Spleen (tissue), 7 donors: ENCODE results near the gene PODXL.

ENCODE experiments used
- POLR2A ChIP-seq, 3 donors: fragments of 450-650 bp; IDR thresholded peaks; one replicate each; pipeline ENCODE4 v1.5.1; 2017; ENCODE audit warnings: antibody characterized with exemption in 3 of 3, mild to moderate bottlenecking in 1 of 3
- POLR2AphosphoS5 ChIP-seq, 3 donors: sonication (generic); formaldehyde crosslinking; IDR thresholded peaks; one replicate each; pipeline ENCODE4 v1.5.1; 2017; ENCODE audit warnings: antibody characterized with exemption in 3 of 3
- TF ChIP-seq, protein P1 (sequence below), 11 experiments: fragments of 200-600 bp in 7 of 11; fragments of 450-650 bp in 4 of 11; sonication (generic) in 4 of 11; IDR thresholded peaks in 8 of 11; conservative IDR thresholded peaks in 3 of 11; 1 replicate in 7 of 11; 2 replicates in 4 of 11; pipeline versions ENCODE4 v1.4.0 to v1.8.0; 2016 to 2021; ENCODE audit warnings: antibody characterized with exemption in 11 of 11, inconsistent platforms in 4 of 11, mild to moderate bottlenecking in 1 of 11
- donor health status: DM: no; HTN: no; CAD: no; lungs with moderate emphysema.
- donor health status: DM: no; HTN: no; CAD: no.
- donor health status: DM: no; HTN: no; CAD: no.

DNA sequence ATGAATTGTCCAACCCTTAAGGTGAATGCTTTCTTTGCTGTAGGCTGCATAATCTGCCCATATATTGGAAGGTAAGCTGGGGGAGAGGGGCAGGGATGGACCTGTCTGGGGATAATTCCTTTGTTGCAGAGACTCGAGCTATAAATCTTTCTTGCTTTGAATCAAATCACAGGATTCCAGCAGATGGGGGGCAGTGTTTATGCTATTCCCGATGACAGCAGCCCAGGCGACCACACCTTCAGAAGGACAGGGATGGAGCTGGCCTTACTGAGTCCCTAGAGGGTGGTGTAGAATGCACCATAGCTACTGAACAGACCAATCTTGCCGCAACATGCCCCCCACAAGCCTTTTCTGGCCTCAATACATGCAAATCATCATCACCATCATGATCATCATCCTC lies 2.5 kb downstream of the PODXL start:
- TF ChIP-seq POLR2A (IDR thresholded peaks at IDR 0.05) (no peak), POLR2AphosphoS5 (IDR thresholded peaks at IDR 0.05) (no peak)
- TF ChIP-seq, protein P1, sequence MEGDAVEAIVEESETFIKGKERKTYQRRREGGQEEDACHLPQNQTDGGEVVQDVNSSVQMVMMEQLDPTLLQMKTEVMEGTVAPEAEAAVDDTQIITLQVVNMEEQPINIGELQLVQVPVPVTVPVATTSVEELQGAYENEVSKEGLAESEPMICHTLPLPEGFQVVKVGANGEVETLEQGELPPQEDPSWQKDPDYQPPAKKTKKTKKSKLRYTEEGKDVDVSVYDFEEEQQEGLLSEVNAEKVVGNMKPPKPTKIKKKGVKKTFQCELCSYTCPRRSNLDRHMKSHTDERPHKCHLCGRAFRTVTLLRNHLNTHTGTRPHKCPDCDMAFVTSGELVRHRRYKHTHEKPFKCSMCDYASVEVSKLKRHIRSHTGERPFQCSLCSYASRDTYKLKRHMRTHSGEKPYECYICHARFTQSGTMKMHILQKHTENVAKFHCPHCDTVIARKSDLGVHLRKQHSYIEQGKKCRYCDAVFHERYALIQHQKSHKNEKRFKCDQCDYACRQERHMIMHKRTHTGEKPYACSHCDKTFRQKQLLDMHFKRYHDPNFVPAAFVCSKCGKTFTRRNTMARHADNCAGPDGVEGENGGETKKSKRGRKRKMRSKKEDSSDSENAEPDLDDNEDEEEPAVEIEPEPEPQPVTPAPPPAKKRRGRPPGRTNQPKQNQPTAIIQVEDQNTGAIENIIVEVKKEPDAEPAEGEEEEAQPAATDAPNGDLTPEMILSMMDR (IDR thresholded peaks at IDR 0.05 in 8 of 11, conservative IDR thresholded peaks at IDR 0.05 in 3 of 11), result no peak
